HepG2 (cell line): ENCODE results near the gene SKIC2. TPM values are rescaled to one million over a fixed set of nuclear protein-coding genes. Genes with fewer than 3 reads are reported as not detected.

Experiments used
- AGO1 ChIP-seq: fragments of 200-400 bp; formaldehyde crosslinking; IDR thresholded peaks from 2 replicates; pipeline ENCODE4 v1.6.1; 2017; ENCODE audit warnings: mild to moderate bottlenecking, low read depth, low read length, moderate library complexity; ENCODE audit not compliant: poor library complexity, severe bottlenecking
- ATF7-NPFF ChIP-seq: sonication (generic); formaldehyde crosslinking; IDR thresholded peaks from 2 replicates; pipeline ENCODE4 v1.8.1; 2023; ENCODE audit warnings: mild to moderate bottlenecking, low read depth, missing genetic modification reagents, moderate library complexity
- DR1 ChIP-seq: sonication (generic); formaldehyde crosslinking; IDR thresholded peaks from 2 replicates; pipeline ENCODE4 v1.8.0; 2021; ENCODE audit warnings: mild to moderate bottlenecking, missing genetic modification reagents, inconsistent platforms
- HMGA1 ChIP-seq: sonication (generic); formaldehyde crosslinking; conservative IDR thresholded peaks from 2 replicates; pipeline ENCODE4 v1.4.0; 2020; ENCODE audit warnings: missing genetic modification reagents
- HNRNPLL ChIP-seq: fragments of 200-400 bp; formaldehyde crosslinking; IDR thresholded peaks from 2 replicates; pipeline ENCODE4 v1.6.1; 2017; ENCODE audit warnings: mild to moderate bottlenecking, low read depth, low read length; ENCODE audit not compliant: poor library complexity, severe bottlenecking
- HOXA9 ChIP-seq: sonication (generic); formaldehyde crosslinking; IDR thresholded peaks from 2 replicates; pipeline ENCODE4 v1.8.1; 2022; ENCODE audit warnings: missing genetic modification reagents, mild to moderate bottlenecking, moderate library complexity, borderline replicate concordance
- MYNN ChIP-seq: sonication (generic); formaldehyde crosslinking; IDR thresholded peaks from 2 replicates; pipeline ENCODE4 v1.4.0; 2020; ENCODE audit warnings: mild to moderate bottlenecking, low read depth, missing genetic modification reagents
- NBN ChIP-seq: fragments of 450-650 bp; conservative IDR thresholded peaks from 2 replicates; pipeline ENCODE4 v1.6.1; 2017
- NFIC ChIP-seq: IDR thresholded peaks from 2 replicates; pipeline ENCODE4 v1.6.1; 2012; ENCODE audit warnings: mild to moderate bottlenecking, low read length, inconsistent platforms
- SATB2 ChIP-seq: sonication (generic); formaldehyde crosslinking; IDR thresholded peaks from 2 replicates; pipeline ENCODE4 v1.5.0; 2020; ENCODE audit warnings: missing genetic modification reagents
- ZBTB2 ChIP-seq: sonication (generic); formaldehyde crosslinking; IDR thresholded peaks from 2 replicates; pipeline ENCODE4 v1.8.0; 2022; ENCODE audit warnings: low read depth, missing genetic modification reagents
- ZNF253 ChIP-seq: sonication (generic); formaldehyde crosslinking; IDR thresholded peaks from 2 replicates; pipeline ENCODE4 v1.8.0; 2022; ENCODE audit warnings: mild to moderate bottlenecking, missing genetic modification reagents, borderline replicate concordance
- ZNF367 ChIP-seq: sonication (generic); formaldehyde crosslinking; IDR thresholded peaks from 2 replicates; pipeline ENCODE4 v1.4.0; 2020; ENCODE audit warnings: missing genetic modification reagents, borderline replicate concordance
- ZNF382 ChIP-seq: sonication (generic); formaldehyde crosslinking; IDR thresholded peaks from 2 replicates; pipeline ENCODE4 v1.5.0; 2020; ENCODE audit warnings: missing genetic modification reagents, mild to moderate bottlenecking, borderline replicate concordance
- ZNF432 ChIP-seq: sonication (generic); formaldehyde crosslinking; IDR thresholded peaks from 2 replicates; pipeline ENCODE4 v1.5.0; 2020; ENCODE audit warnings: missing genetic modification reagents, mild to moderate bottlenecking, borderline replicate concordance
- ZNF740 ChIP-seq: sonication (generic); formaldehyde crosslinking; IDR thresholded peaks from 2 replicates; pipeline ENCODE4 v1.4.0; 2020; ENCODE audit warnings: missing genetic modification reagents
- ZNF775 ChIP-seq: sonication (generic); formaldehyde crosslinking; IDR thresholded peaks from 2 replicates; pipeline ENCODE4 v1.4.0; 2020; ENCODE audit warnings: missing genetic modification reagents, mild to moderate bottlenecking, moderate library complexity, borderline replicate concordance
- ZSCAN25 ChIP-seq: sonication (generic); formaldehyde crosslinking; IDR thresholded peaks from 2 replicates; pipeline ENCODE4 v1.8.0; 2022; ENCODE audit warnings: mild to moderate bottlenecking, missing genetic modification reagents
- ZSCAN30 ChIP-seq: sonication (generic); formaldehyde crosslinking; IDR thresholded peaks from 2 replicates; pipeline ENCODE4 v1.5.0; 2020; ENCODE audit warnings: mild to moderate bottlenecking, missing genetic modification reagents
- ZSCAN9 ChIP-seq: IDR thresholded peaks from 2 replicates; pipeline ENCODE4 v1.6.1; 2016; ENCODE audit warnings: borderline replicate concordance
- polyA plus RNA-seq, 8 experiments: library from polyadenylated mRNA; depleted of rRNA in 3 of 8; stranded (reverse) in 7 of 8; unstranded in 1 of 8; fragments of >200 nt; fragmentation: Illumina TruSeq in 4 of 8; extraction: Trizol in 4 of 8; gene quantifications; 2 replicates each; pipeline versions ENCODE4 v1.2.1 to v1.2.3, GENCODE V29; 2011 to 2016; ENCODE audit warnings: low read depth in 4 of 8, missing spikeins in 1 of 8, mixed read lengths in 1 of 8; ENCODE audit not compliant: insufficient read depth in 1 of 8
- total RNA-seq, 5 experiments: library from RNA; depleted of rRNA; stranded (reverse); fragments of >200 nt; fragmentation: Illumina TruSeq; extraction: Trizol; gene quantifications; 2 replicates each; pipeline ENCODE4 v1.2.3, GENCODE V29; 2016; ENCODE audit warnings: low read depth in 1 of 5
- TF ChIP-seq, protein P1 (sequence below): sonication (generic); formaldehyde crosslinking; IDR thresholded peaks from 2 replicates; pipeline ENCODE4 v1.4.0; 2020; ENCODE audit warnings: missing genetic modification reagents, borderline replicate concordance
- TF ChIP-seq, protein P2 (sequence below): sonication (generic); formaldehyde crosslinking; IDR thresholded peaks from 2 replicates; pipeline ENCODE4 v1.8.1; 2022; ENCODE audit warnings: low read depth, mild to moderate bottlenecking, missing genetic modification reagents
- TF ChIP-seq, protein P3 (sequence below): sonication (generic); formaldehyde crosslinking; IDR thresholded peaks from 2 replicates; pipeline ENCODE4 v1.4.0; 2020; ENCODE audit warnings: missing genetic modification reagents

Gene SKIC2
- total and polyA plus RNA-seq, 2 of the 13 experiments (the other 11 are each of a cell fraction or from before 2014, with no cell fraction given), result 67.1 to 68.4 TPM

DNA sequence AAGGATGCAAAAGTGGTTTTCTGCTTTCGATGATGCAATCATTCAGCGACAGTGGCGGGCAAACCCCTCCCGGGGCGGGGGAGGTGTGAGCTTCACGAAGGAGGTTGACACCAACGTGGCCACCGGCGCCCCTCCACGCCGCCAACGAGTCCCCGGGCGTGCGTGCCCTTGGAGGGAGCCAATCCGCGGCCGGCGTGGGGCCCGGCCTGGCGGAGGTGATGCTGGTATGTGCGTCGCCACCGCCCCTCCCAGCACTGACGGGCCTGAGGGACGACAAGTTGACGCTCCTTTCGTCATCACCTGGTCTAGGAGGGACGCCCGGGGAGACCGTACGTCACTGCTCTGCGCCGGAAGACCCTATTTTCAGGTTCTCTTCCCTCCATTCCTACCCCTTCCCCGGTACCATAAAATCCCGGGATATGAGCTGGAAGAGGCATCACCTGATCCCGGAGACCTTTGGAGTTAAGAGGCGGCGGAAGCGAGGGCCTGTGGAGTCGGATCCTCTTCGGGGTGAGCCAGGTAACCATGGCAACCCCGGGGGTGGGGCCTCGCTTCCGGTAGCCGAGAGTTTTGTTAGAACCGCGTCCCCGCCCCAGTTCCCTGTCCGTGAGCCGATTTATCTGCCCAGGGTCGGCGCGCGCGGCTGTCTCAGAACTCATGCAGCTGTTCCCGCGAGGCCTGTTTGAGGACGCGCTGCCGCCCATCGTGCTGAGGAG, 13.2 kb downstream of the SKIC2 start, which contains the start of gene DXO (continued):
- peak; percentile 90 for TF ChIP-seq ZNF740 (CRISPR knock-in tag)
- TF ChIP-seq ZSCAN25 (CRISPR knock-in tag), result no peak
- TF ChIP-seq AGO1, result peak; percentile 88
- peak; percentile 40; the same call in 1 of the 2 replicates for TF ChIP-seq DR1 (CRISPR knock-in tag)
- no peak for TF ChIP-seq ZNF382
- no peak; the same call in 1 of the 2 replicates for TF ChIP-seq MYNN (CRISPR knock-in tag)
- TF ChIP-seq, protein P1, sequence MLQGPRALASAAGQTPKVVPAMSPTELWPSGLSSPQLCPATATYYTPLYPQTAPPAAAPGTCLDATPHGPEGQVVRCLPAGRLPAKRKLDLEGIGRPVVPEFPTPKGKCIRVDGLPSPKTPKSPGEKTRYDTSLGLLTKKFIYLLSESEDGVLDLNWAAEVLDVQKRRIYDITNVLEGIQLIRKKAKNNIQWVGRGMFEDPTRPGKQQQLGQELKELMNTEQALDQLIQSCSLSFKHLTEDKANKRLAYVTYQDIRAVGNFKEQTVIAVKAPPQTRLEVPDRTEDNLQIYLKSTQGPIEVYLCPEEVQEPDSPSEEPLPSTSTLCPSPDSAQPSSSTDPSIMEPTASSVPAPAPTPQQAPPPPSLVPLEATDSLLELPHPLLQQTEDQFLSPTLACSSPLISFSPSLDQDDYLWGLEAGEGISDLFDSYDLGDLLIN (CRISPR knock-in tag), result peak; percentile 11; the same call in 1 of the 2 replicates
- no peak; the same call in 1 of the 2 replicates for TF ChIP-seq ZNF775 (CRISPR knock-in tag)
- no peak for TF ChIP-seq NFIC
- peak; percentile 66 for TF ChIP-seq HNRNPLL
- no peak for TF ChIP-seq HMGA1
- TF ChIP-seq, protein P2, sequence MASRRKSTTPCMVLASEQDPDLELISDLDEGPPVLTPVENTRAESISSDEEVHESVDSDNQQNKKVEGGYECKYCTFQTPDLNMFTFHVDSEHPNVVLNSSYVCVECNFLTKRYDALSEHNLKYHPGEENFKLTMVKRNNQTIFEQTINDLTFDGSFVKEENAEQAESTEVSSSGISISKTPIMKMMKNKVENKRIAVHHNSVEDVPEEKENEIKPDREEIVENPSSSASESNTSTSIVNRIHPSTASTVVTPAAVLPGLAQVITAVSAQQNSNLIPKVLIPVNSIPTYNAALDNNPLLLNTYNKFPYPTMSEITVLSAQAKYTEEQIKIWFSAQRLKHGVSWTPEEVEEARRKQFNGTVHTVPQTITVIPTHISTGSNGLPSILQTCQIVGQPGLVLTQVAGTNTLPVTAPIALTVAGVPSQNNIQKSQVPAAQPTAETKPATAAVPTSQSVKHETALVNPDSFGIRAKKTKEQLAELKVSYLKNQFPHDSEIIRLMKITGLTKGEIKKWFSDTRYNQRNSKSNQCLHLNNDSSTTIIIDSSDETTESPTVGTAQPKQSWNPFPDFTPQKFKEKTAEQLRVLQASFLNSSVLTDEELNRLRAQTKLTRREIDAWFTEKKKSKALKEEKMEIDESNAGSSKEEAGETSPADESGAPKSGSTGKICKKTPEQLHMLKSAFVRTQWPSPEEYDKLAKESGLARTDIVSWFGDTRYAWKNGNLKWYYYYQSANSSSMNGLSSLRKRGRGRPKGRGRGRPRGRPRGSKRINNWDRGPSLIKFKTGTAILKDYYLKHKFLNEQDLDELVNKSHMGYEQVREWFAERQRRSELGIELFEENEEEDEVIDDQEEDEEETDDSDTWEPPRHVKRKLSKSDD (CRISPR knock-in tag), result peak; percentile 100
- no peak for TF ChIP-seq ZSCAN30 (CRISPR knock-in tag)
- peak; percentile 95 for TF ChIP-seq HOXA9
- TF ChIP-seq ZSCAN9 (CRISPR knock-in tag), result no peak
- no peak for TF ChIP-seq ZNF367 (CRISPR knock-in tag)
- no peak for TF ChIP-seq ZNF253 (CRISPR knock-in tag)
- peak; percentile 88 for TF ChIP-seq ATF7-NPFF (CRISPR knock-in tag)
- peak; percentile 93 for TF ChIP-seq ZBTB2 (CRISPR knock-in tag)
- TF ChIP-seq, protein P3, sequence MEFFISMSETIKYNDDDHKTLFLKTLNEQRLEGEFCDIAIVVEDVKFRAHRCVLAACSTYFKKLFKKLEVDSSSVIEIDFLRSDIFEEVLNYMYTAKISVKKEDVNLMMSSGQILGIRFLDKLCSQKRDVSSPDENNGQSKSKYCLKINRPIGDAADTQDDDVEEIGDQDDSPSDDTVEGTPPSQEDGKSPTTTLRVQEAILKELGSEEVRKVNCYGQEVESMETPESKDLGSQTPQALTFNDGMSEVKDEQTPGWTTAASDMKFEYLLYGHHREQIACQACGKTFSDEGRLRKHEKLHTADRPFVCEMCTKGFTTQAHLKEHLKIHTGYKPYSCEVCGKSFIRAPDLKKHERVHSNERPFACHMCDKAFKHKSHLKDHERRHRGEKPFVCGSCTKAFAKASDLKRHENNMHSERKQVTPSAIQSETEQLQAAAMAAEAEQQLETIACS, result peak; percentile 68
- no peak for TF ChIP-seq ZNF432 (CRISPR knock-in tag)
- TF ChIP-seq NBN, result no peak
- peak; percentile 76; the same call in 1 of the 2 replicates for TF ChIP-seq SATB2 (CRISPR knock-in tag)
